Right lobe of liver (tissue), 6 donors: ENCODE results near the gene PDCD5. TPM values are rescaled to one million over a fixed set of nuclear protein-coding genes. Genes with fewer than 3 reads are reported as not detected.

Experiments
- ATAC-seq, 4 donors: fragments of 200-7000 bp; cut with Tn5 transposase; one replicate each; pipeline ENCODE4 v1.9.1; 2020; ENCODE audit warnings: mild to moderate bottlenecking in 4 of 4, moderate library complexity in 4 of 4
- DNase-seq, 3 donors: peaks; one replicate each; pipeline ENCODE4 v3.0.0-alpha.2; 2020
- H3K27ac ChIP-seq, 3 donors: fragments of 200-600 bp; one replicate each; pipeline ENCODE4 v1.8.0; 2022
- H3K27me3 ChIP-seq, 2 donors: fragments of 200-600 bp; one replicate each; pipeline ENCODE4 v1.8.0; 2022
- H3K36me3 ChIP-seq, 4 donors: fragments of 200-600 bp; sonication (generic) in 1 of 4; one replicate each; pipeline versions ENCODE4 v1.5.1 to v1.8.0; 2017 to 2022; ENCODE audit warnings: control low read depth in 1 of 4
- H3K4me1 ChIP-seq, 4 donors: fragments of 200-600 bp; sonication (generic) in 1 of 4; one replicate each; pipeline versions ENCODE4 v1.5.1 to v1.8.0; 2017 to 2022; ENCODE audit warnings: control low read depth in 1 of 4
- H3K4me3 ChIP-seq, 3 donors: fragments of 200-600 bp; one replicate each; pipeline ENCODE4 v1.8.0; 2022
- H3K9me3 ChIP-seq, 4 donors: fragments of 200-600 bp; sonication (generic) in 1 of 4; one replicate each; pipeline versions ENCODE4 v1.5.1 to v1.8.0; 2017 to 2022; ENCODE audit warnings: control low read depth in 1 of 4
- POLR2A ChIP-seq: fragments of 450-650 bp; IDR thresholded peaks from one replicate; pipeline ENCODE4 v1.6.1; 2017; ENCODE audit warnings: antibody characterized with exemption, mild to moderate bottlenecking
- WGBS: methylation state at CpG from one replicate; pipeline ENCODE4 v1.1.6; 2018; ENCODE audit warnings: low coverage, low lambda C conversion rate; ENCODE audit not compliant: insufficient coverage; ENCODE audit errors: missing lambda C conversion rate; 5-methylcytosine and 5-hydroxymethylcytosine counted together
- intact Hi-C, 2 donors: fragments of 100-400 bp; cut with DNase I; formaldehyde crosslinking; loops; one replicate each; pipeline versions ENCODE4 v1.11.2 to v1.14.1; 2022
- total RNA-seq, 6 experiments: library from RNA; depleted of rRNA in 2 of 6; stranded (reverse); fragments of >200 nt in 2 of 6; fragmentation: NEBNext Ultra II Directional in 3 of 6; extraction: Animal tissue kit (Norgen Biotek cat#: 25700) in 3 of 6; gene quantifications; one replicate each; pipeline versions ENCODE4 v1.1.0 to v1.2.4, GENCODE V29; 2016 to 2023
- TF ChIP-seq, protein P1 (sequence below), 4 donors: fragments of 200-600 bp in 3 of 4; fragments of 450-650 bp in 1 of 4; IDR thresholded peaks; one replicate each; pipeline versions ENCODE4 v1.5.1 to v1.8.0; 2016 to 2022; ENCODE audit warnings: antibody characterized with exemption in 4 of 4, mild to moderate bottlenecking in 2 of 4
- donor health status: DM: no; HTN: yes; CAD: no.
- donor health status: DM: no; HTN: no; CAD: no.
- donor health status: DM: no; HTN: no; CAD: no.
- donor health status: DM: no; HTN: yes; CAD: no.
- donor health status: DM: no; HTN: yes; CAD: no.

The PDCD5 gene
- total RNA-seq, 6 experiments from 2014 or later, result 25.2 to 82.8 (median 42.8) TPM

DNA sequence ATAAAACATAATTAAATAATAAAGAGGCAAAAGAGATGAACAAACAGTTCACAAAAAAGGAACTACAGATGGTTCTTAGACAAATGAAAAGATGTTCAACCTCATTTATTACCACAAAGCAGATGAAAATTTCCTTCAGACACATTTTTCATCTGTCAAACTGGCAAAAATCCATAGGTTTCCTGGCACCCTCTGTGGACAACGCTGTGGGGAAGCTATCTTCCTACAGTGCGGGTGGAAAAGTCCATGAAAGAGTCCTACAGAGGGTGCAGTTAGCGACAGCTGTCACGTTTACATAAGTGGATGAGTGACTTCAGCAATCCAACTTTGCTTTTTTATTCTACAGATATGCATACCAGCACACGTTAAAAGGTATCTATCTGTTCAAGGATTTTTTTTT, 30.3 kb upstream of the PDCD5 start:
- Histone ChIP-seq H3K4me3 (no peak overlapping the region), H3K9me3 (no peaks in the 10 kb centered on the region), H3K36me3 (no peaks in the 10 kb centered on the region), H3K4me1 (no peaks in the 10 kb centered on the region), H3K27me3 (no peaks in the 10 kb centered on the region), H3K27ac (no peak overlapping the region)
- TF ChIP-seq POLR2A, result no peak
- TF ChIP-seq, protein P1, sequence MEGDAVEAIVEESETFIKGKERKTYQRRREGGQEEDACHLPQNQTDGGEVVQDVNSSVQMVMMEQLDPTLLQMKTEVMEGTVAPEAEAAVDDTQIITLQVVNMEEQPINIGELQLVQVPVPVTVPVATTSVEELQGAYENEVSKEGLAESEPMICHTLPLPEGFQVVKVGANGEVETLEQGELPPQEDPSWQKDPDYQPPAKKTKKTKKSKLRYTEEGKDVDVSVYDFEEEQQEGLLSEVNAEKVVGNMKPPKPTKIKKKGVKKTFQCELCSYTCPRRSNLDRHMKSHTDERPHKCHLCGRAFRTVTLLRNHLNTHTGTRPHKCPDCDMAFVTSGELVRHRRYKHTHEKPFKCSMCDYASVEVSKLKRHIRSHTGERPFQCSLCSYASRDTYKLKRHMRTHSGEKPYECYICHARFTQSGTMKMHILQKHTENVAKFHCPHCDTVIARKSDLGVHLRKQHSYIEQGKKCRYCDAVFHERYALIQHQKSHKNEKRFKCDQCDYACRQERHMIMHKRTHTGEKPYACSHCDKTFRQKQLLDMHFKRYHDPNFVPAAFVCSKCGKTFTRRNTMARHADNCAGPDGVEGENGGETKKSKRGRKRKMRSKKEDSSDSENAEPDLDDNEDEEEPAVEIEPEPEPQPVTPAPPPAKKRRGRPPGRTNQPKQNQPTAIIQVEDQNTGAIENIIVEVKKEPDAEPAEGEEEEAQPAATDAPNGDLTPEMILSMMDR (IDR thresholded peaks at IDR 0.05), result no peak
- no peak for ATAC-seq
- no peak for DNase-seq
- intact Hi-C loops, result no loop called here
- WGBS, result 54% methylated on average over 5 of the region's 5 CpGs

DNA sequence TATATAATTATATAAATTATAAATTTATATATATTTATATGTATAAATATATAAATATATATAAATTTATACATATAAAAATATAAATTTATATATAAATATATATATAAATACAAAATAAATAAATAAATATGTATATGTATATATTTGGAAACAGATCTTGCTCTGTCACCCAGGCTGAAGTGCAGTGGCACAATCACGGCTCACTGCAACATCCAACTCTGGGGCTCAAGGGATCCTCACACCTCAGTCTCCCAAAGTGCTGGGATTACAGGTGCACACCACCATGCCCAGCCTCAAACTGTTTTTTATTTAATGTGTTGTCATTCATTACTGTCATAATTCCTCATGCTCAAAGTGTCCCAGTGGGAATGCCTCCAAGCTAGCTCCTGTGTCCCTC, 25.2 kb upstream of the PDCD5 start:
- intact Hi-C loops, result no loop called here
- no peaks in the 10 kb centered on the region for H3K9me3 ChIP-seq
- H3K4me3 ChIP-seq, result no peak overlapping the region
- ATAC-seq (no peak), DNase-seq (no peak)
- H3K27ac ChIP-seq, result no peak overlapping the region
- TF ChIP-seq, protein P1 (IDR thresholded peaks at IDR 0.05), result no peak
- no peak for TF ChIP-seq POLR2A
- no peaks in the 10 kb centered on the region for H3K27me3 ChIP-seq
- H3K4me1 ChIP-seq, result no peaks in the 10 kb centered on the region
- WGBS, result 93% methylated on average over 1 of the region's 1 CpG
- no peaks in the 10 kb centered on the region for H3K36me3 ChIP-seq

DNA sequence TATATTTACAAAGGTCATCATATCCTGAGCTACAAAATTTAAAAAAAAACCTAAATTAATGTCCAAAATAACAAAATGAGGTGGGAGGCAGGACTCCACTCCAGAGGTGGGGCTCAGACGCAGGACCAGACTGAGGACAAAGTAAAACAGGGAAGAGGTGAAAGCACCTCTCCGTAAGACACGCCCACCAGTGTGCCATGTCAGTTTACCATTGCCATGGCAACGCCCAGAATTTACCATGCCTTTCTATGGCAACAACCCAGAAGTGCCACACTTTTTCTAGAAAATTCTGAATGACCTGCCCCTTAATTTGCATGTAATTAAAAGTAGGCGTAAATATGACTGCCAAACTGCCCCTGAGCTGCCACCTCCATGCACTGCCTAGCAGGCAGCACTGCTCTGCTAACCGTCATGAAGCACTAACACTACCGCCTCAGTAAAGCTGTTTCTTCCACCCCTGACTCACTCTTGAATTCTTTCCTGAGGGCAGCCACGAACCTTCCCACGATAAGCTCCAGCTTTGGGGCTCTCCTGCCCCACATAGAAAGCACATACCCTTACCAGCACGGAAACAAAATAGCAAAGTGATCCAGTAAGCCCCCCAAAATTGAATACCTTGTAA, 22.3 kb upstream of the PDCD5 start:
- no peak overlapping the region for H3K4me3 ChIP-seq
- no peak overlapping the region for H3K27ac ChIP-seq
- DNase-seq (no peak), ATAC-seq (no peak)
- no peaks in the 10 kb centered on the region for H3K9me3 ChIP-seq
- intact Hi-C loops, result no loop called here
- TF ChIP-seq, protein P1 (IDR thresholded peaks at IDR 0.05), result no peak
- no peak for TF ChIP-seq POLR2A
- H3K36me3 ChIP-seq, result no peaks in the 10 kb centered on the region
- H3K27me3 ChIP-seq, result no peaks in the 10 kb centered on the region
- WGBS, result 46% methylated on average over 10 of the region's 10 CpGs
- H3K4me1 ChIP-seq, result no peaks in the 10 kb centered on the region

DNA sequence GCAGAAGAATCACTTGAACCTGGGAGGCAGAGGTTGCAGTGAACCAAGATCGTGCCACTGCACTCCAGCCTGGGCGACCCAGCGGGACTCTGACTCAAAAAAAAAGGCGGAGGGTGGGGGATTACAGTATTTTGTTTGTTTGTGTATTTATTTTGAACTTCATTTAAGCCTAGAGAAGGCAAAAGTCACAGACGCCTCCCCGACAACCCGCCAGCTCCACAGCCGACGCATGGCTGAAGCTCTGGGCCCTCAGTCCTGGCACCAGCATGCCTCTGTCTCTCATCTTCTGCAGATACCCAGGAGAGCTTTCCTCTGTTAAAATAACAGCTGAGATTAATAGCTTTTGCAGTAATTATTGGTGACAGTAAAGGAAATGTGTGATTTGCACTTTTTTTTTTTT, 17.2 kb upstream of the PDCD5 start:
- no peak for ATAC-seq
- 81% methylated on average over 8 of the region's 9 CpGs for WGBS

More for the DNA sequence above, 17.2 kb upstream of the PDCD5 start:
- intact Hi-C loops, result no loop called here
- peak in 1 of 3 donors; percentile 3 for DNase-seq
- Histone ChIP-seq H3K36me3 (no peaks in the 10 kb centered on the region), H3K9me3 (no peaks in the 10 kb centered on the region), H3K27ac (no peak overlapping the region), H3K4me3 (no peak overlapping the region), H3K27me3 (no peaks in the 10 kb centered on the region), H3K4me1 (no peaks in the 10 kb centered on the region)
- TF ChIP-seq POLR2A, result no peak
- TF ChIP-seq, protein P1 (IDR thresholded peaks at IDR 0.05), result no peak
